GM19025 (cell line): ENCODE data around the gene S100A7.

Experiments used
- ATAC-seq: cut with Tn5 transposase; IDR thresholded peaks from one replicate; pipeline ENCODE4 v1.9.1; 2021; ENCODE audit warnings: mild to moderate bottlenecking, low read depth, moderate library complexity; ENCODE audit not compliant: unreplicated experiment

The S100A7 gene

DNA sequence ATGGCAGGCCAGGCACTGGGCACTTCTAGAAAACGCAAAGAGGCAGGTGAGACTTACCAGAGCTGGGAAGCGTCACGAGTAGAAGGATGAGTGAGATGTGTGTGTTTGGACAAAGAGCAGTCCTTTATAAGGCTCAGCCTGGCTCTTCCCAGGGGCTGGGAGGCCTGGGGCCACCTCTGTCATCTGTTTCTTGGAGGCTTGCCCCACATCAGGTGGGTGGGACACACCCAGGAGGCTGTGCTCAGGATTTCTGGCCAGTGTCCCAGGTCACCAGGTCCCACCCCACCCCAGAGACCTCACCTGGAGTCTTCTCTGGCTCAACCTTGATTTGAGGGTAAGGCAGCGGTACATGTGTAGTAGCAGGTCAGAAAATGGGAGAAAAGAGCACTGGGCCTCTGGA, at the start of gene S100A7:
TSS of gene S100A7 (minus strand) at position 101 of the 400 bp plus-strand sequence. CDS start 1,638 bp downstream, outside the sequence.
- ATAC-seq = no peak

DNA sequence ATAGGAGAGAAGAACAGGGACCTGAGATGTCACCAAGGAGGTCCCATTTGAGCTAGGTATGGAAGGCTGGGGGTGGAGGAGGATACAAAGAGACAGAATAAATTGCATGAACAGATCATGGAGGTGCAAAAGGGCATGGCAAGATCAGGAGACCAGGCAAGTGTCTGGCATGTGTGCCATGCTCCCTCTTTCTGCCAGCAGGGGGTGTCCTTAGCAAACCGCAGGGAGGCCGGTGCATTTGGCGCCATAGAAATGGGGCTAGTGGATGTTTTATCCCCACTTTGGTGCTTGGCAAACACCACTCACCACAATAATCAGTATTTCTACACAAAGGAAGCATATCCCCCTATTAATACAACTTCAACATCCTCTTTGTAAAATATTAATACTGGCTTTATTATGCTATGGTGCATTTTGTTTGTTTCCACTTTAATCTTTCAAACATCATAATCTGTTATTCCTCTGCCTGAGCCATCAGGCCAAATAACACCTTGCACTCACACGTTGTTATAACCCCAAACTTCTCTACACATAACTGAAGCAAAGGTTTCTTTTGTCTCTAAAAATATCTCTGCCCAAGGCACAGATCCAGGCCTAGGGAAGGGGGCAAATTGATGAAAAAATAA, 49.4 kb upstream of the S100A7 start:
- ATAC-seq = no peak

DNA sequence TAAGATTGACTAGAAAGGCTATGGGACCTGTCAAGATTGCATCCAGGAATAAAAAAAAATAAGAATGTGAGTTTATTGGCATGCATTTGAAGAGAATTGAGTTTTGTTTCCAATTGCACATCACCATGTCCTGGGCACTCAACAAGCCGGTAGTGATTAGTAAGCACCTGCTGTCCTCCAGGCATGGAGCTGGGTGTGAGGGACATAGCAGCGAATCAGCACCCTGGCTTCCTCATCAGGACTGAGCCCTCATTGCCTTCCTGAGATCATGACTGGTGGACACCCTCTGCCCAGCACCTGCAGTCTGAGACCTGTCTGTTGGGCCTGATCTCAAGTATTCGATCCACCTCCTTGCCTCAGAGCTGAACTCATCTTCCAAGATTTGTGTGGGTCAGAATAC, 48.6 kb upstream of the S100A7 start:
- no peak for ATAC-seq

DNA sequence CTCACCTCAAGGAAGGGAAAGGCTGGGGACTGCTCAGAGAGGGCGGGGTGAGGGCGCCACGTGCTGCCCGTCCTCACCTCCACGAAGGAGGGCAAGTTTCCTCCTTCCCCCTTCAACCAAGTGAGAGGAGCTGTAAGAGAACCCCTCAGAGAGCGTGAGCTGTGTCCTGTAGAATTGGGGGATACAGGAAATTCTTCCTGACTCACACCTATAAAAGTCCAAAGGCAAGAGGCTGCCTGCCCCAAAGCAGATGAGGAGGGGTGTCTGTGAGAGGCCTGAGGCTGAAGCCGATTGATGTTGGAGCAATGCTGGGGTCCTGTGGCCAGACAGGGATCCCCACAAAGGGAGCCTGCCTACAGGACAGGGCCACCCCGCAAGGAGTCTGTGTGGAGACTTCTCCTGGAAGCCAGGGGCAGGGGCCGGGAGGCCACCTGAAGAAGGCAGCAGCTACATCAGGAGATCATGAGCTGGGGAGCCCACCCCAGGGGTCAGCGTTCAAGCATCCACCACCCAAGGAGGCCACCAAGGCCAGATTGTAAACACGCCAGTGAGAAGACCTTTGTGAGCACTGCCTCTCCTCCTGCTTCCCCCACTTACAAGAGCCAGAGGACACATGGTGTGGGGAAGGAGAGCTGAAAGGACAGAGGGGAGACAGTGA, 47.6 kb upstream of the S100A7 start:
- no peak for ATAC-seq

DNA sequence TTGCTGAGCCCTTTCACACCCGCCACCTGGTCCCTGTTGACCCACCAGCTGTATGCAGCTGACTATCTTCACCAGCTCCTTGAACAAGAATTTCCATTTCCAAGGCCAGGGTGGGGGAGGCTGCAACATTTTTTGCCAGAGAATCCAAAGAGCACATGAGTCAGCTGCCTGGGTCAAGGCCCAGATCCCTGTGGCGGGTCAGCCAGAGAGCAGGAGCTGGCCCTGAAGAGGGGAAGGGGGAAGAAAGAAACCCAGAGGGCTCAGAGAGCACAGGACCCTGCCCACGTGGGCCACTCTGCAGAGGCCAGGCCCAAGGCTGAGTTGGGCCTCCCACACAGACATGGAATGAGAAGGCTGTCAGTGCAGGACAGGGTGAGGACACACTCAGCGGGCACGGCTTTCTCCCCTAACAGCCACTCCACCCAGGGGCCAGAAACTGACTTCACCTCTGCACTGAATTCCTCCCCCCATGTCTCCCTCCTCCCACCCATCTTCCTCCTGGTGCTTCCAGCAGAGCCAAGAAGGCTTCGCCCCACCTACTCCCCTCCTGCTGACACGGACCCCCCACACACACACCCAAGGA, 46.5 kb upstream of the S100A7 start:
- no peak for ATAC-seq

DNA sequence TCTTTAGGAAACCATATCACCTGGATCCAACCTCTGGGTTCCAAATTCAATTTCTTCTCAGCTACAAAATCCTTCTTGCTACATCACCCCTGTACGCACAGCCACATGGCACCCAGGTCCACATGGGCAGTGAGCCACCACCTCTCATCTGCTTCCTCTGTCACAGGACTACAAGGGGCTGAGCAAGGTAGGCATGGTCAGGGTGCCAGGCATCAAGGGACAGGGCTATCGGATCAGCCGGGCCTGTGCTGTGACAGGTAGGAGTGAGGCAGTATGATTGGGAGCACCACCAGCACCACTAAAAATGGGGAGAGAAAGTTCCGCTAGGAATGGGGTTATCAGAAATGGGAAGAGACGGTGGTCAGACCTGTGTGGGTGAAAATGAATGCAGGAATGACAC, 45.9 kb upstream of the S100A7 start:
- no peak for ATAC-seq

DNA sequence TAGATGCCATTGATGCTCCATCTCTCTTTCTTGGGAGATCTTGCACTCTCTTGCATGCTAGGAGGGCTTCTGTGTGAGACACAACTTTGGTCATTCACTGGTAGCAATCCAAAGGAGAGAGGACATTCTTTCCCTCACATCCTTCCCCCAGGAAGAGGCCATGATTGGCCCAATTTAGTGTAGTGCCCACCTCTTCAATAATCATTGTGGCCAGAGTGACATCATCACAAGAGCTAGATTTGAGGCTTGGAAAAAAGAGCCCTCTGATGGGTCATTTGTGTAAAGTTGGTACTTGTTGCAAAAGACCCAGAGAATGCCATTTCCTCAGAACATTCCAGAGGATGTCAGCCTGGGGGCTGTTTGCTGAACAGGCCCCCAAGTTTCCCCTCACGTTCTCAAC, 45.1 kb upstream of the S100A7 start:
- no peak for ATAC-seq

DNA sequence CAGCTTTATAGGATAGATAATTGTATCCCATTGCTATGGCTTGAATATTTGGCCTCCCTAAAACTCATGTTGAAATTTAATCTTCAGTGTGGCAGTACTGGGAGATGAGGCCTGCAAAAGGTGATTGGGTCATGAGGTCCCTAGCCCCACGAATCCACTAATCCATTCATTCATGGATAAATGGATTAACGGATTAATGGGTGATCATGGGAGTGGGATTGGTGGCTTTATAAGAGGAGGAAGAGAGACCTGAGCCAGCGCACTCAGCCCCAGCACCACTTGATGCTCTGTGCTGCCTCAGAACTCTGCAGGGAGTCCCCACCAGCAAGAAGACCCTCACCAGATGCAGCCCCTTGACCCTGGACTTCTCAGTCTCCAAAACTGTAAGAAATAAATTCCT, 43.3 kb upstream of the S100A7 start:
- ATAC-seq = no peak

DNA sequence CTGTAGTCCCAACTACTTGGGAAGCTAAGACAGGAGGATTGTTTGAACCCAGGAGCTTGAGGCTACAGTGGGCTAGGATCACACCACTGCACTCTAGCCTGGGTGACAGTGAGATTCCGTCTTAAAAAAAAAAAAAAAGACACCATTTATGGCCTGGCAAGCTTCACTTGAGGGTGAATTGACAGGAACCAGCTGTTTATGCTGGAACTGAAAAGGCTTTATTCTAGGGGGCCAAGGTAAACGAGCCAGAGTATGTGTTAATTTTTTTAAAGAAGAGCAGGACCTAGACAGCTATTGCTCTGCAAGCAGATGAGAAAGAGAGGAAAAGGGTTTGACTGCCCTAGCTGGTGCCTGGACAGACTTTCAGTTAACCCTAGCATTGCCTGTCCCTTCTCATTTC, 38.3 kb upstream of the S100A7 start:
- no peak for ATAC-seq

DNA sequence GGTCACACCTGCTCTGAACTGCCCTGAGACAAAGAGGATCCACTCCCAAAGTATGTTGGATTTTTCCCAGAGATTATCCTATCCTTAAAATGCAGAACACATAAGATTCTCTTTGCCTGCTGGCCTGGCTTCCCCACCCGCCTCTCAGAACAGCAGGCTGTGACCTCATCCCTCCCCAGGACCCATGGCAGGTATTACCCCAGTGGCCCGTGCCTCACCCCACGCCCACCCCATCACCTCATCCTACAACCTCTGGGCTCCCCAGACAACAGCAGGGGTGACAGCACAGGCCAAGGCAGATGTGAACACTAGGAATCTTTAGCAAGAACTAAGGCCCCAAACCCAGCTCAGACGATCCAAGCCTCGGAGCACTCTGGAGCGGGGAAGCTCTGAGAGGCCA, 35.1 kb upstream of the S100A7 start:
- no peak for ATAC-seq

DNA sequence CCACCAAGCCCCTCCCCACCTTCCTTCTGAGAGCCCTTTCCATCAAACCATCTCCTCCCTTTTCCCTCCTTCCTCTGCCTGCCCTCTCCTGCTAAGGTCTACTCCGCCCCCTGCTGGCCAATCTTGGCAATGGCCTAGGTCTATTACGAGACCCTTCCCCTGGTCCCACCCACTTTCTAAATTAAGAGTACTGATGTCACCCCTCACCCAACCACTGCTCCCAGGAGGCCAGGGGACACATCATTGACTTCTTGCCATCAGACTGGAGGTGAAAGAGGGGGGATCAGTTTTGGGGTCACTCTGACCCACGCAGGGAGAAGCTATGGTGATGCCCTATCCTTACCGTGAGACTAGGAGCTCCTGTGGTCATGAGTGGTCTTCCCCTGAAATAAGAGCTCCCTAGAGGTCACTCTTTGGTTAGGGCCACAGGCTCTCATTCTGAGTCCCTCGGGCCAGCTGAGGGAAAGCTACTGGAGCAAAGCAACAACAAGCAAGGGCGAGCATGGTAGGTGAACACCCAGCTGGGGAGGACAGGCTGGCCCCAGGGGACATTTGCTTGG, 34.6 kb upstream of the S100A7 start:
- no peak for ATAC-seq

DNA sequence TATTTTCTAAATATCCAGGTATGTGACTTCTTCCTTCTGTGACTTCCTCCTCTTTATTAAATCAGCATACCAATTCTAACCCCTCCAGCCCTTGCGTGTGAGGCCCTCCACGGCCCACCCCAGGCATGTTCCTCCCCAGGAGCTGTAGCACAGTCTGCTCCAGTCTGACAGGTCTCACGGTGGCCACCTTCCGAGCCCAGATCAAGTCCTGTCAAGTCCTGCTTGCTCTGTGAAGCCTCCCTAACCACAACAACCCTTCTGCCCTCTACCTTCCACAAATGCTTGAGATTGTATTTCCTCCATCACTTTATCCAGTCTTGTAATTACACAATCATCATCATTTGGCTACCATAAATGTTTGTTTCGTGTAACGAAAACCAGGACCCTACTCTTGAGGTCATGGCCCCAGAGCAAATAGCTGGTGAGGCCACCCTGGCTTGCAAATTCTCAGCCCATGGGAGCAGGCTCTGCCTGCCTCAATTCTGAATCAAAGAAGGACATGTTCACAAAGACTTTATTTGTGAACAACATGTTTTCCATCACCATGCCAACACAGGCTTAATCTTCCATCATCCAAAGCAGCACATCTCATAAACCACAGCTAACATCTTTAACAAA, 33.0 kb upstream of the S100A7 start:
- no peak for ATAC-seq

DNA sequence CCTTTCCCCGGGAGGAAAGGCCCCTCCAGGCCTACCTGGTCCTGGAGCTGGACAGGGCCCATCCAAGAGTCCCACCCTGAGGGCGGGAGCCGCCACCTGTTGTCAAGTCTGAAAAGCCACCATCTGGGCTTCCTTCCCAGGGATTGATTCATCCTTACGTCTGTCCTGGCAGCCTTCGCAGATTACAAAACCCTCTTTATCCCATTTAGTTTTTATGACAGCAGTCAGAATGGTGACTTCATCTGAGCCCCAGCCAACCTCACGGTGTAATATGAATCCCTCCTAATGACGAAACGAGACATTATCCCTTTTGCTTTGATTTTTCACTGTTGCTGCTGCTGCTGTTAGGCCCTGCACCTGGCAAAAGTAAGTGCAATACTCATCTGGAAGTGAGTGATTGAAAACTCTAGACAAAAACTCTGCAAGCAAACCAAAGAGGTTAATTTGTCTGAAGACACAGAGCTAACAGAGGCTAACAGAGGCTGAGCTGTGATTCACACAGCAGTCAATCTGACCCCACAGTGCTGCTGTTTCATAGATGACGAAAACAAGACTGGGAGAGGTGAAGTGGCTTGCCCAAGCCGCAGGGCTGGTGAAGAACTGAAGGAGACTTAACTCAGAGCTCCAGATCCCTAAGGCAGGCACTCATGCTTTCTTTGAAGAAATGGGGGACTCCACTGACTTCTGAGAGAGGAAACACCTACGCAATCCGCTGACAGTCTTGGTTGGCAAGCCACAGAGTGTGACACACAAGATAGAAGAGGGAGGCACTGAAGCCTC, 30.0 kb upstream of the S100A7 start:
- no peak for ATAC-seq

DNA sequence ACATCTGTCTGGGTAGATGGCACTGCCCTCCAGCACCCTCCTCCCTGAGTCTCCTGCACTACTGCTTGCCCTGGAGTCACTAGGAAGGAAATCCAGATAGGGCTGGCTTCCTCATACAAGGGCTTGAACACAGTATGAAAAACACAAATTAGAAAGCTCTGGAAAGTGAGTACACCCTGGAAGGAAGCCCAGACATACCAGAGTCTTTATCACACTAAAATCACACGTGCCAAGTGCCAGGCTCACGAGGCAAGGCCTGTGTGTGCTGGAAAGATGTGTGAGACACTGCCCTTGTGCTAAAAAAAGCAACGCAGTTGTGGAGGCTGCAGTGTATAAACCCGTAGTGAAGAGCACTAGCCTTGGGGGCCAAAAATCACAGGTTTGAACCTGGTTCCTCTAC, 28.3 kb upstream of the S100A7 start:
- no peak for ATAC-seq

DNA sequence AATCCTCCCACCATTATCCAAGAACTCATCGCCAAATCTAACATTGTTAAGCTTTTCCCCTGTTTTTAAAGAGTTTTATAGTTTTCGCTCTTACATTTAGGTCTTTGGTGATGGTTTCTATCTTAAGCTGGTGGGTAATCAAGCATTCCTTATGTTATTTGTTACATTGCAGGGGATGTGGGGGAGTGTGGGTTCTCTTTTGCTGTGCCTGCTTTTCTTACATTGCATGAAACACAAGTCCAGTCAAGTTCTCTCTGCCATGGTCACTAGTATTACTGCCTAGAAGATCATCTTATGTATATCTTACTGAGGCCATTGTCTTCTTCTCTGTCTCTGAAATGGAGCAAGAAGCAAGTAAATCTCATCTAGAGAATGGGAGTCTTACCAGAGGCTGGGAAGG, 27.3 kb upstream of the S100A7 start:
- ATAC-seq = no peak

DNA sequence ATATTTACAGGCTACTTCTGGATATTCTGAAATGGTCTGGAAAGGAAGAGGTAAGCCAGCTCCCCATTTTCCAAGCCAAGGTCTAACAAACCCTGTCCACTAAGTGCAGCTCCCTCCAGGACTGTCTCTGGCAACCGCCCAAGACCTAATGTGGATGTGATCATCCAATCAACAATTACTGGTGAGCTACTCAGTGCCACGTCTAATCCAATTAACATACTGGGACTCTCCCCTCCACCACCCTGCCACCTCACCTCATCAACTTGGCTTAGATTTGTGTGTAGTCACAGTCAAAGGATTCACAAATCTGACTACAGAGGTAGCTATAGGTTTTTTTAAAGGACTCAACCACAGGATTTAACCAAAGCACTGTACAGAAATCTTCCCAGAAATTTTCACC, 25.4 kb upstream of the S100A7 start:
- no peak for ATAC-seq

DNA sequence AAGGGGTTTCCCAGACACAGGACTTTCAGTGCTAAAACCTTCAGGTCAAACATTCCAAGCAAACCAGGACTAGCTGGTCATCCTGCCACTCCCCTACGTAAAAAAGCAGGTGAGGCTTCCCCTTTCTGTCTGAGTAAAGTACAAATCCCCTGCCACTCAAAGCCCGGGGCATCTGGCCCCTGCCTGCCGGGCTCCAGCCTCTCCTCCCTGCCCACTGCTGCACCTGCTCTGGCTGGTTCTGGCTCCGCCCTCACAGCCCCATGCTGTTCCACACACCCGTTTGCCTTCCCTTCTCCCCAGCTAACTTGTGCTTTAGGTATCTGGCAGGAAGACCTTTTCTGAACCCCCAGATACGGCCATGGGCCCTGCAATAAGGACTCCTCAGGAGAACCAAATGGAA, 23.3 kb upstream of the S100A7 start:
- no peak for ATAC-seq

DNA sequence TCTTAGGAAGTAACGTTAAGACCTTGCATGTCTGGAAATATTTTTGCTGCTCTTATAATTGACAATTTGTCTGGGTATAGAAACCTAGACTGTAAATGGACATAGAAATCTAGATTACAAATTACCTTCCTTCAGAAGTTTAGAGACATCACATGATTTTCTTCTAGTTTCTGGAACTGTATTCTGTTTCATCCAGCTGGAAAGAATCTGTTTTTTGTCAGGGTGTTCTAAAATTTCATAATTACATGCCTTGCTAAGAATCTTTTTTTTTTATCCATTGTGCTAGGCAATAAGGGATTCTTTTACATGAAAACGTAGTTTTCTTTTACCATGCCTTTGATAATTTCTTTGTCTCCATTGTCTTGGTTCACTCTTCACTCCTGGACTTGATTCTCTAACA, 20.7 kb upstream of the S100A7 start:
- no peak for ATAC-seq

DNA sequence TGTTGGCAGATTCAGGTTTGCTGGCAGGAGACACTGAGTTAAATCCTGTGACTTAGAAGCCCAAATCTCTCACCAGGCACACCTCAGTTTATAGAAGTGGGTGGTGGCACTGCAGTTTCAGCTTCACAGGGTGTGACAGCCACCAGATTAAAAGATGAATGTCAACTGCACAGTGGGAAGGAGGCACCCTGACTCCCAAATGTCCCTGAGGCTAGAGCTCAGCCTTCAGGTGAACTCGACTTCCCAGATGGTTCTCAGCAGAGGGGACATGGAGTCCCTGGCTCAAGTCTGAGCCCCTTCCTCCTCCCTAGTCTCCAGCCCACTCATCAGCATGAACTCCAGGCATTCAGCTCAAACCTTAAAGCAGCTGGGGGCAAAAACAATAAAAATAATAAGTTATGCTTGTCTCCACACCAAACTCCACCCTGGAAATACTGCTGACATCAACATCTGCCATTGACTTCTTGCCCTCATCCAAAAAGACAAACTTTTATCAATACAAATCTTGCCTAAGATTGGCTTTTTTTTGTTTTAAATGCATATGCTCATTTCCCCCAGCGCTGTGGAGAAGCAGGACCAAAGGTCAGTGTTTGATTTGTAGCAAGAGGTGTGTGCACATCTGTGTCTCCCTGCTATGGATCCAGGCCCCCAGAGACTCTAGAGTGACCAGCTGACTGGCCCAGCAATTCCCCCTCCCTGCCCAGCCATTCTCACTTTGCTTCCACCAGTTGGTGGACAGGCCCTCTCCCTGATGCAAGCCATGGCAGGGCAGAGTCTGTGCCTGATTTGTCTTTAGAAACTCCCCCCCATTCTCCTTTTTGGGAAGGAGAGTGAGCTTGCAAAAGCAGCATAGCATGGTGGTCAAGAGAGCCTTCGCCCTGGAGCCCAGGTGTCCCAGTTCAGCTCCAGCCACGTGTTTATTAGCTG, 18.5 kb upstream of the S100A7 start:
- no peak for ATAC-seq
